ENCODE data around the gene WFIKKN1.
A peak's percentile ranks its signal among the peaks of the same experiment; 100 is the strongest.

The WFIKKN1 gene, protein sequence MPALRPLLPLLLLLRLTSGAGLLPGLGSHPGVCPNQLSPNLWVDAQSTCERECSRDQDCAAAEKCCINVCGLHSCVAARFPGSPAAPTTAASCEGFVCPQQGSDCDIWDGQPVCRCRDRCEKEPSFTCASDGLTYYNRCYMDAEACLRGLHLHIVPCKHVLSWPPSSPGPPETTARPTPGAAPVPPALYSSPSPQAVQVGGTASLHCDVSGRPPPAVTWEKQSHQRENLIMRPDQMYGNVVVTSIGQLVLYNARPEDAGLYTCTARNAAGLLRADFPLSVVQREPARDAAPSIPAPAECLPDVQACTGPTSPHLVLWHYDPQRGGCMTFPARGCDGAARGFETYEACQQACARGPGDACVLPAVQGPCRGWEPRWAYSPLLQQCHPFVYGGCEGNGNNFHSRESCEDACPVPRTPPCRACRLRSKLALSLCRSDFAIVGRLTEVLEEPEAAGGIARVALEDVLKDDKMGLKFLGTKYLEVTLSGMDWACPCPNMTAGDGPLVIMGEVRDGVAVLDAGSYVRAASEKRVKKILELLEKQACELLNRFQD

DNA sequence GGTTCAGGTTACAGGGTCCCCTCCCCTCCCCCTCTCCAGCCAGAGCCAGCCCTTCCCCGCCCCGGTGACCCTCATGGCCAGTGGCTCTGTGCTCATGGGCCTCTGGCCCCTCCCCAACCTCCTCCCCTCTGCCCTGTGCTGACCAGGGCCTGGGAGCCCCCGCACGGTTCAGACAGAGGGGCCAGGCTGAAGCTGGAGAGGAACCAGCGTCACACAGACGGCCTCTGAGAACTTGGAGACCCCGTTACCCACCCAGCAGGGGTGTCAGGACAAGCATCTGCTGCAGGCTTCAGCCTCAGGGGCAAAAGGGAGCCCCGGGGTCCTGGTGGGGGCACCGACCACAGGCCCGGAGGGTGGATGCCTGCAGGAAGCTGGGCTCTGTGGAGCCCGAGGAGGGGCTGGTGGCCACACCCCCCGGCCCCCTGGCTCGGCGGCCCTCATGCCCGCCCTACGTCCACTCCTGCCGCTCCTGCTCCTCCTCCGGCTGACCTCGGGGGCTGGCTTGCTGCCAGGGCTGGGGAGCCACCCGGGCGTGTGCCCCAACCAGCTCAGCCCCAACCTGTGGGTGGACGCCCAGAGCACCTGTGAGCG, at the start of gene WFIKKN1:
WFIKKN1 (plus strand) TSS at position 171 of the 591 bp plus-strand sequence; CDS start at position 440, 269 bp downstream.
- no peak for DNase-seq (ENCODE audit: low spot score)

DNA sequence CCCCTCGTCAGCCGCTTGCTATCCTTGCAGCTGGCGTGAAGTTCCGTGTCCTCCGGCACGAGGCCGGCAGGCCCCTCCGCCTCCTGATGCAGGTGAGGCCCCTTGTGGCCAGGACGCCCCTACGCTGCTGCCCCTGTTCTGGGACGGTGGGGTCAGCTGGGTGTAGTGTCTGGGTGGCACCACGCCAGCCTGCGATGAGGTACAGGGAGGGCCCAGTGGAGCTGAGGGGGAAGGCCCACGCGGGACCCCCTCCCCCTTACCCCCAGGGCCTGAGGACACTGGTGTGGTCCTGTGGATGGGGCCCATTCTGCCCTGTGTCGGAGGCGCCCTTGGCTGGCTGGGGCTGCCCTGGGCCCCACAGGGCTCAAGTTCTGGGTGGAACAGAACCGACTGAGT, 48.6 kb upstream of the WFIKKN1 start:
- no peak for DNase-seq (ENCODE audit: low spot score)
- no peak for FAIRE-seq

More for the DNA sequence above, at the start of gene WFIKKN1:
- no peak for FAIRE-seq

GRCh38 chr16:582614-583331, 48.0 kb upstream of the WFIKKN1 start:
- DNase-seq (ENCODE audit: low spot score) (no peak), FAIRE-seq (no peak)

GRCh38 chr16:583470-583814, 47.3 kb upstream of the WFIKKN1 start:
- DNase-seq (ENCODE audit: low spot score) (no peak), FAIRE-seq (no peak)

- DNase-seq (ENCODE audit: low spot score) (no peak), FAIRE-seq (no peak)
These were observed 46.8 kb upstream of the WFIKKN1 start for GRCh38 chr16:583815-584591.

DNA sequence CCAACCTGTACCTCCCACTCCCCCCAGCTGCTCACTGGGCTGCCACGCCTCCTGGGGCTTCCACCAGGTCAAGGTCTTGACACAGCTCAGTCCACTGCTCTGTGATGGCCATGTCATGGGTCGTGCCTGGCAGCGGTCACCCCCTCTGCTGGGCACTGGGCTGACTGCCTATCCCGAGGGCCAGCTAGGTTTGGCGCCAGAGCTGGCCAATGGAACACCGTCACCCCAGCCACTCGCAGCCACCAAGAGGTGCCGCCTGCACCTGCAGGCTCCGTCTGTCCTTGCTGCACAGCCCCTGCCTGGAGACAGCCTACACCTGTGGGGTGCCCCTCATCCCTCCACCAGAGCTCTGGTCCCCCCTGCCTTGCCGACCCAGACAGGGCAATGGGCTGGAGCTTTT, 45.4 kb upstream of the WFIKKN1 start:
- FAIRE-seq, result no peak

GRCh38 chr16:586047-586644, 44.6 kb upstream of the WFIKKN1 start:
- FAIRE-seq, result no peak
- DNase-seq (ENCODE audit: low spot score), result no peak

More for the DNA sequence above, 45.4 kb upstream of the WFIKKN1 start:
- peak; percentile 5 for DNase-seq (ENCODE audit: low spot score)

DNA sequence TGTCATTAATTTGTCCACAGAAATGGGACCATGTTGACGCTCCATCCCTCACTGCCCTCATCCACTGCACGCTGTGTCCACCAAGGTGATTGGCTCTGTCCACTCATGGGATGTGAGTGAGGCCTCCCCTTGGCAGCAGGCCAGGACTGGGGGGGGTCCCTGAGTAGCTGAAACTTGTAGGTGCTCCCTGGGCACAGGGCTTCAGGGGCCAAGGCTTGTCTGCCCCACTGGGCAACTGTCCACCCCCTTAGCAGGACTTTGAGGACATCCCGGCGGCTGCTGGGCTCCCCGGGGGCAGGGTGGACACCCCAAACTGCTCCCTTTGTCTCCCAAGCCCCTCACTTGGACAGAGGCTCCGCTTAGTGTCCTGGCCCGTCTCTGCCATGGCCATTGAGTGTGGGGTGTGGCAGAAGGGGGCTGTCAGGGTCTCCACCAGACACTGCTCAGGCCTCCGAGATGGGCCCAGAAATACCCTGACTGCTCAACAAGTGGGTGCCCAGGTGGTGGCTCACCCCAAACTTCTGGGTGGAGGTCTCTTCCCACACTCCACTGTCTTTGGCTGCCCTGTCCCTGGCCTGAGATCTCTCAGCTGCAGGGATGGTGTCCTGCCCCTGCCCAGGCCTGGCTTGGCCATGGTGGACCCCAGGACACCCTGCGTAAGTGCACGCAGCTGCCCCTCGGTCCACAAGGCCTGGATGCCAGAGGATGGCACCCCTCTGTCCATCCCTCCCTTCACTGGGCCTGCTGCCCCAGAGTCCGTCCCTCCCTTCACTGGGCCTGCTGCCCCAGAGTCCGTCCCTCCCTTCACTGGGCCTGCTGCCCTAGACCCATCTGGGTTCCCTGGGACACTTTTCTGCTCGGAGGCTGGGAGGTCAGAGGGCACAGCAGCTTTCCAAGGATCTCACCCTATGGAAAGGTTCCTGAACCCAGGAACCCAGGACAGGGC, 43.9 kb upstream of the WFIKKN1 start:
- no peak for DNase-seq (ENCODE audit: low spot score)
- no peak for FAIRE-seq

DNA sequence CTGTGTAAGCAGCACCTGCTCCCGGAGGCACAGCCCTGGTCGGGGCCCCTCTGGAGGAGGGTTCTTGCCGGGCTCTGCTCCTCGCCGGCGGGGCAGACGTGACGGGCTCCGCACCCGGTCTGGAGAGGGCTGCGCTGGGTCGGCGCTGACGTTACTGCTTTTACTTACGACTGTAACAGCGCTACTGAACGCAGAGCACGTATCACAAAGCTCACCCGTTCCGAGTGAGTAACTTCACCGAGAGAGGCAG, 42.2 kb upstream of the WFIKKN1 start:
- DNase-seq (ENCODE audit: low spot score), result peak; percentile 58
- no peak for FAIRE-seq

- FAIRE-seq, result no peak
- DNase-seq (ENCODE audit: low spot score), result peak; percentile 87
These were observed 41.7 kb upstream of the WFIKKN1 start for GRCh38 chr16:588889-589657.

GRCh38 chr16:589658-590187, 41.1 kb upstream of the WFIKKN1 start, which contains the start of gene RAB40C:
Gene RAB40C (plus strand): TSS chr16:590066. CDS start chr16:590292, 226 bp downstream.
- no peak for FAIRE-seq
- peak; percentile 92 for DNase-seq (ENCODE audit: low spot score)

GRCh38 chr16:590188-590814, 40.5 kb upstream of the WFIKKN1 start:
- FAIRE-seq (no peak), DNase-seq (ENCODE audit: low spot score) (no peak)

GRCh38 chr16:590815-591200, 40.0 kb upstream of the WFIKKN1 start:
- no peak for FAIRE-seq
- no peak for DNase-seq (ENCODE audit: low spot score)

GRCh38 chr16:591231-591630, 39.6 kb upstream of the WFIKKN1 start:
- no peak for DNase-seq (ENCODE audit: low spot score)
- no peak for FAIRE-seq

DNA sequence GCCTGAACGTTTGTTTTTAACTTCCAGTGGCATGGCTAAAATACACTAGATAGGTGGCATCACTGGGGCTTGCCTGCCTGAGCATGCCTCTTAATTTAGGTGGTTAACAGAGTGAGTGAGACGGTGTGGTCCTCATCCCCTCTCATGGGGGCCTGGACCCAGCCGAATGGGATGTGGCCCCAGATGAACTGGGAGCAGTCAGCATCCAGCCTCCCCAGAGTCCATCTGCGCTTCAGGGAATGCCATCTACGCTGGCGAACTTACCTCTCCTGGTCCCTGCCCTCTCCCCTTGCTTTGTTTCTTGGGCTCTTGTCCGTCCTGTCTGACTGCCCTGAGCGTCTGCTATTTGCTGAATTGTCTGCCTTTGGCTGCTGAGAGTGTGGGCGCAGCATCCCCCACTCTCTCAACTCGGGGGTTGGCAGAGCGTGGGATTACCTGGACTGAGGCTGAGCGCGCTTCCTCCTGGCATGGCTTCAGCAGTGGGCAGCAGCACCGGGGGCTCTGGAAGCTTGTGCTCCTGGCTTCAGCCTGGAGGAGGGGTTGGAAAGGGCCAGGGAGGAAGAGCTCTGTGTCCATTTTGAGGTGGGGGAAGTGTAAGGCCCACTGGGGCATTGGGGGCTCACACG, 38.8 kb upstream of the WFIKKN1 start:
- no peak for DNase-seq (ENCODE audit: low spot score)
- no peak for FAIRE-seq

GRCh38 chr16:592518-593306, 38.1 kb upstream of the WFIKKN1 start:
- no peak for DNase-seq (ENCODE audit: low spot score)
- no peak for FAIRE-seq

DNA sequence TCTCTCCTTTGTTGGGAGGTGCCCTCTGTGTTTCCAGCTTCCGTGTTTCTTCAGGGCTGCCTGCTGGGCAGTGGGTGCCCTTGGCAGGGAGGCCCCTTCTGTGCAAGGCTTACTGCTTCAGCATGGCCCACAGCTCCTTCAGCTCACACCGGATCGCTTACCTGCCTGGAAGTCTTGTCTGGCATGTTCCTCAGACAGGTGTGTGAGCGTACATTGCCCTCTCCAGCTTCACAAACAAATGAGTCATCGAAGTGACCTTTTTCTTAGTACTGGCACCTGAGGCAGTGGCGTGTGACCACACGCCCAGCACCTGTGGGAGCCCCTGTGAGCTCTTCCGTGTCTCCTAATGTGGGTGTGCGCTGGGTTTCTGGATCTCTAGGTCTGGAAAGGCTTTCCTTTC, 37.4 kb upstream of the WFIKKN1 start:
- FAIRE-seq (no peak), DNase-seq (ENCODE audit: low spot score) (no peak)

All from RCC 7860 (cell line).